Choroid plexus epithelial cell (primary cell): ENCODE measurements around the gene TMEM132D.

Experiments
- DNase-seq: peaks from one replicate; pipeline ENCODE4 v3.0.0-alpha.2; 2010; ENCODE audit warnings: low read depth
- H3K4me3 ChIP-seq: 2 replicates; pipeline ENCODE4 v1.5.1; 2011; ENCODE audit warnings: low read depth, mild to moderate bottlenecking, control low read depth, low read length, moderate library complexity
- TF ChIP-seq, protein P1 (sequence below): conservative IDR thresholded peaks from 2 replicates; pipeline ENCODE4 v1.5.1; 2011; ENCODE audit warnings: low read depth, mild to moderate bottlenecking, control low read depth, inconsistent platforms, low read length, moderate library complexity

TMEM132D gene

DNA sequence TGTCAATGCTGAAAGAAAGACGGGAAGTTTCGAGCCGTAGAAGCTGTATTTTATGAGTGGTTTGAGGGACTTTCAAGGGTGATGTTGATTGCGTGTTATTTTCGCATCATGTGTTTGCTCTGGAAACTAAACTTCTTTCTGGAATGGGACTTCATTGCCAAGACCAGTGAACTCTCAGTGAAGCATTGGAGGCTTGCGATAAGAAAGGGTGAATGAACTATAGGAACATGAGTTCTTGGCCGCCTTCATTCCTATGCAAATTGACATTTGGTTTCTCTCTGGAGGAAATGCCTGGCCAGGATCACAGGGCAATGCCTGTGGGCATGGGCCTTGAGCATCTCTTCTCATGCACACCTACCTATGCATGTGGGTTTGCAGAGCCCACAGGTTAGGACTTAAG lies 677.8 kb downstream of the TMEM132D start:
- no peak for DNase-seq
- no peak overlapping the region for H3K4me3 ChIP-seq
- TF ChIP-seq, protein P1, sequence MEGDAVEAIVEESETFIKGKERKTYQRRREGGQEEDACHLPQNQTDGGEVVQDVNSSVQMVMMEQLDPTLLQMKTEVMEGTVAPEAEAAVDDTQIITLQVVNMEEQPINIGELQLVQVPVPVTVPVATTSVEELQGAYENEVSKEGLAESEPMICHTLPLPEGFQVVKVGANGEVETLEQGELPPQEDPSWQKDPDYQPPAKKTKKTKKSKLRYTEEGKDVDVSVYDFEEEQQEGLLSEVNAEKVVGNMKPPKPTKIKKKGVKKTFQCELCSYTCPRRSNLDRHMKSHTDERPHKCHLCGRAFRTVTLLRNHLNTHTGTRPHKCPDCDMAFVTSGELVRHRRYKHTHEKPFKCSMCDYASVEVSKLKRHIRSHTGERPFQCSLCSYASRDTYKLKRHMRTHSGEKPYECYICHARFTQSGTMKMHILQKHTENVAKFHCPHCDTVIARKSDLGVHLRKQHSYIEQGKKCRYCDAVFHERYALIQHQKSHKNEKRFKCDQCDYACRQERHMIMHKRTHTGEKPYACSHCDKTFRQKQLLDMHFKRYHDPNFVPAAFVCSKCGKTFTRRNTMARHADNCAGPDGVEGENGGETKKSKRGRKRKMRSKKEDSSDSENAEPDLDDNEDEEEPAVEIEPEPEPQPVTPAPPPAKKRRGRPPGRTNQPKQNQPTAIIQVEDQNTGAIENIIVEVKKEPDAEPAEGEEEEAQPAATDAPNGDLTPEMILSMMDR: no peak

GRCh38 chr12:129215556-129215955 lies 688.3 kb downstream of the TMEM132D start:
- H3K4me3 ChIP-seq: no peak overlapping the region
- TF ChIP-seq, protein P1: no peak
- DNase-seq: no peak

- no peak overlapping the region for H3K4me3 ChIP-seq
- DNase-seq: no peak
- TF ChIP-seq, protein P1: no peak
These were observed 690.3 kb downstream of the TMEM132D start for GRCh38 chr12:129213551-129213950.

DNA sequence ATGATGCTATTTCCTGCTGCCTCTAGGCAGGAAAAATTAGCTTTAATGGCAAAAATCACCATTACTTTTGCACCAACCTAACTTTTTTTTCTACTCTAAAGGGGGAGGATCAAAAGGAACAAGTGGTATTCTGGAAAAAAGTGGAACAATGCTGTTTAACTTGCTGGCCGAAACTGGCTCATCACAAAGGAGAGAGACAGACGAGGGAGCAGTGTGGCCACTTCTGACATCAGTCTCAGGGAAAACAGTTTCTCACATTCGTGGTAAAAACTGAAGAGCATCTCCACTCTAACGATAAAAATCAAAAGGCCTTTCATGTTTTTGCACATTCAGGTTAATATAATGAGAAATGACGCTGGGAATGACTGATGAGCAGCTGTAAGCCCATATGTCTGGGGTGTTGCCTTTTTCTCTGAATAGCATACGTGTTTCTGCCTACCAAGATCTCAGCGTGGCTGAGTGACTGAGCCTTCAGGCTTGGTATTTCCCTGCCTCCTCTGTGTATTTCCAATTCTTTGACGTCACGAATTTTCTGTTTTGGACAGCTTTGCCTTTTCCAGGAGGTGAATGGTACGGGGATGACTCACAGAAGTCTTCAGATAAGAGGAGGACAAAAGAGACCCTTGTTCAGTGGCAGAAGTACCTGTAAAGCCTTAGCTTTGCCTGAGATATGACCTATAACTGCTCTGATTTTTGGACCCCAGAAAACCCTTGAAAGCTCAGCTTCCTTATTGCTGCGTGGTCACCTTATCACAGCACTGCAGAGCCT lies 691.8 kb downstream of the TMEM132D start:
- TF ChIP-seq, protein P1: no peak
- DNase-seq: peak; percentile 13
- no peak overlapping the region for H3K4me3 ChIP-seq

- no peak for DNase-seq
- no peak overlapping the region for H3K4me3 ChIP-seq
- TF ChIP-seq, protein P1: no peak
These were observed 695.3 kb downstream of the TMEM132D start for GRCh38 chr12:129208566-129208965.

- no peak overlapping the region for H3K4me3 ChIP-seq
- TF ChIP-seq, protein P1: no peak
- no peak for DNase-seq
These were observed 696.7 kb downstream of the TMEM132D start for GRCh38 chr12:129207084-129207483.

GRCh38 chr12:129203456-129203855 lies 700.4 kb downstream of the TMEM132D start:
- no peak for DNase-seq
- TF ChIP-seq, protein P1: no peak
- no peak overlapping the region for H3K4me3 ChIP-seq
